CD14-positive monocyte (primary cell): ENCODE data around the gene DNAJB4. TPM values are rescaled to one million over a fixed set of nuclear protein-coding genes. Genes with fewer than 3 reads are reported as not detected.

Source experiments
- DNase-seq, 3 donors: peaks; one replicate each; pipeline ENCODE4 v3.0.0-alpha.2; 2011 to 2022
- H2AFZ ChIP-seq: 2 replicates; pipeline ENCODE4 v1.6.0; 2012; ENCODE audit warnings: mild to moderate bottlenecking, low read depth, low read length, inconsistent platforms; ENCODE audit not compliant: insufficient read depth, poor library complexity, severe bottlenecking
- H3K27ac ChIP-seq, 2 donors: 1 replicate in 1 of 2; 2 replicates in 1 of 2; pipeline ENCODE4 v1.5.1; 2012 to 2013; ENCODE audit warnings: low read length in 2 of 2, control low read depth in 1 of 2, inconsistent platforms in 1 of 2, low read depth in 1 of 2, mild to moderate bottlenecking in 1 of 2
- H3K27me3 ChIP-seq, 2 donors: one replicate each; pipeline versions ENCODE4 v1.6.0 to v1.6.1; 2011 to 2013; ENCODE audit warnings: low read length in 2 of 2; ENCODE audit not compliant: control insufficient read depth in 2 of 2, insufficient read depth in 2 of 2
- H3K36me3 ChIP-seq, 2 donors: replicated peaks in 1 of 2; 1 replicate in 1 of 2; 2 replicates in 1 of 2; pipeline versions ENCODE4 v1.5.1 to v1.6.1; 2012 to 2013; ENCODE audit warnings: low read length in 2 of 2, control low read depth in 1 of 2, inconsistent platforms in 1 of 2, mild to moderate bottlenecking in 1 of 2; ENCODE audit not compliant: insufficient read depth in 2 of 2, control insufficient read depth in 1 of 2
- H3K4me1 ChIP-seq, 2 donors: 1 replicate in 1 of 2; 2 replicates in 1 of 2; pipeline versions ENCODE4 v1.5.1 to v1.6.1; 2012 to 2013; ENCODE audit warnings: low read length in 2 of 2, control low read depth in 1 of 2, inconsistent platforms in 1 of 2, mild to moderate bottlenecking in 1 of 2, moderate library complexity in 1 of 2; ENCODE audit not compliant: insufficient read depth in 2 of 2, control insufficient read depth in 1 of 2
- H3K4me2 ChIP-seq: replicated peaks from 2 replicates; pipeline ENCODE3; 2012; ENCODE audit warnings: low read length, moderate library complexity, mild to moderate bottlenecking; ENCODE audit not compliant: poor library complexity, severe bottlenecking; ENCODE audit errors: extremely low read depth
- H3K4me3 ChIP-seq, 3 experiments: fragments of 200-600 bp in 1 of 3; sonication (generic) in 1 of 3; replicated peaks in 1 of 3; 1 replicate in 2 of 3; 2 replicates in 1 of 3; pipeline ENCODE4 v1.5.1; 2011 to 2013; ENCODE audit warnings: low read length in 3 of 3, mild to moderate bottlenecking in 3 of 3, control low read depth in 2 of 3, low read depth in 2 of 3, inconsistent platforms in 1 of 3, moderate library complexity in 1 of 3
- H3K79me2 ChIP-seq: 2 replicates; pipeline ENCODE4 v1.6.0; 2012; ENCODE audit warnings: mild to moderate bottlenecking, control low read depth, inconsistent platforms, low read length, moderate library complexity; ENCODE audit not compliant: insufficient read depth
- H3K9ac ChIP-seq: 2 replicates; pipeline ENCODE4 v1.6.0; 2017; ENCODE audit warnings: low read length, mild to moderate bottlenecking; ENCODE audit not compliant: insufficient read depth, poor library complexity, severe bottlenecking
- H3K9me3 ChIP-seq, 2 donors: replicated peaks in 1 of 2; 1 replicate in 1 of 2; 2 replicates in 1 of 2; pipeline versions ENCODE4 v1.5.1 to v1.6.1; 2012 to 2013; ENCODE audit warnings: low read length in 2 of 2, control low read depth in 1 of 2; ENCODE audit not compliant: control insufficient read depth in 1 of 2, insufficient read depth in 1 of 2
- H4K20me1 ChIP-seq: 2 replicates; pipeline ENCODE4 v1.6.0; 2012; ENCODE audit warnings: mild to moderate bottlenecking, low read length, control low read depth, moderate library complexity; ENCODE audit not compliant: insufficient read depth
- H3K27ac Mint-ChIP-seq, 7 donors: one replicate each; pipeline ENCODE4 v1.8.0; 2020; ENCODE audit warnings: mild to moderate bottlenecking in 7 of 7, mixed read lengths in 7 of 7, moderate library complexity in 6 of 7, inconsistent platforms in 2 of 7
- H3K27me3 Mint-ChIP-seq, 3 donors: one replicate each; pipeline ENCODE4 v1.8.0; 2021 to 2022; ENCODE audit warnings: low read depth in 3 of 3, mild to moderate bottlenecking in 3 of 3, mixed read lengths in 3 of 3, moderate library complexity in 3 of 3, inconsistent platforms in 1 of 3
- H3K36me3 Mint-ChIP-seq, 2 donors: one replicate each; pipeline ENCODE4 v1.8.0; 2020; ENCODE audit warnings: mixed read lengths in 2 of 2, inconsistent platforms in 1 of 2, mild to moderate bottlenecking in 1 of 2
- H3K4me1 Mint-ChIP-seq: one replicate; pipeline ENCODE4 v1.8.0; 2020; ENCODE audit warnings: mild to moderate bottlenecking, mixed read lengths
- H3K4me3 Mint-ChIP-seq, 2 donors: one replicate each; pipeline ENCODE4 v1.8.0; 2020; ENCODE audit warnings: mild to moderate bottlenecking in 2 of 2, mixed read lengths in 2 of 2, moderate library complexity in 1 of 2
- H3K9me3 Mint-ChIP-seq, 7 donors: one replicate each; pipeline ENCODE4 v1.8.0; 2020 to 2022; ENCODE audit warnings: mixed read lengths in 7 of 7, mild to moderate bottlenecking in 6 of 7, moderate library complexity in 6 of 7, inconsistent platforms in 2 of 7
- WGBS: methylation state at CpG from one replicate; pipeline ENCODE4 v1.1.5; 2013; ENCODE audit warnings: missing lambda C conversion rate; ENCODE audit not compliant: insufficient coverage; 5-methylcytosine and 5-hydroxymethylcytosine counted together
- intact Hi-C, 2 donors: fragments of 100-400 bp; cut with micrococcal nuclease; formaldehyde crosslinking; loops; one replicate each; pipeline versions ENCODE4 v1.15.0 to v1.15.1; 2023
- polyA plus RNA-seq, 3 donors: library from polyadenylated mRNA; depleted of rRNA in 1 of 3; unstranded in 2 of 3; stranded (reverse) in 1 of 3; fragments of 300-500 nt in 2 of 3; fragments of >200 nt in 1 of 3; fragmentation: Illumina TruSeq in 2 of 3; gene quantifications; 1 replicate in 2 of 3; 2 replicates in 1 of 3; pipeline ENCODE4 v1.2.3, GENCODE V29; 2012 to 2021
- TF ChIP-seq, protein P1 (sequence below): fragments of 200-600 bp; IDR thresholded peaks from one replicate; pipeline ENCODE4 v1.8.0; 2022; ENCODE audit warnings: antibody characterized with exemption, mild to moderate bottlenecking

DNAJB4 gene
- polyA plus RNA-seq, 3 donors = 2.8 to 4.0 (median 3.6) TPM

DNA sequence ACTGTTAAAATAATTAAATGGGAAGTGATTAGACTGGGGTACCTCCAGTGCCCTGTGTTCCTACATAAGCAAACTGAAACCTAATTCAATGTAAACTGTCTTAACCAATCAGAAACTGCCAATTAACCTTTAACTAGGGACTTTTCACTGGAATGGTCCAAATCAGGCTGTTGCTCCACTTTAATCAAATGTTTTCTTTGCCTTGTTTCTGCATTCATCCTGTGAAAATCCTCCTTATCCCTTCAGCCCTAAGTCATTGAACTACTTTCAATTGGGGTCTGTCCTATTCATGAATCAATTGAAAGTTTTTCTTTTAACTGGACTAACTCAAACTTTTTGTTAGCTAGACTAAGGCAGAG, 20.8 kb upstream of the DNAJB4 start:
- H3K27me3 Mint-ChIP-seq = no peaks in the 10 kb centered on the region
- H3K4me1 ChIP-seq = peaks cover 0 to 10% of the 10 kb centered on the region in 2 donors
- H3K9me3 ChIP-seq = no peaks in the 10 kb centered on the region
- TF ChIP-seq, protein P1, sequence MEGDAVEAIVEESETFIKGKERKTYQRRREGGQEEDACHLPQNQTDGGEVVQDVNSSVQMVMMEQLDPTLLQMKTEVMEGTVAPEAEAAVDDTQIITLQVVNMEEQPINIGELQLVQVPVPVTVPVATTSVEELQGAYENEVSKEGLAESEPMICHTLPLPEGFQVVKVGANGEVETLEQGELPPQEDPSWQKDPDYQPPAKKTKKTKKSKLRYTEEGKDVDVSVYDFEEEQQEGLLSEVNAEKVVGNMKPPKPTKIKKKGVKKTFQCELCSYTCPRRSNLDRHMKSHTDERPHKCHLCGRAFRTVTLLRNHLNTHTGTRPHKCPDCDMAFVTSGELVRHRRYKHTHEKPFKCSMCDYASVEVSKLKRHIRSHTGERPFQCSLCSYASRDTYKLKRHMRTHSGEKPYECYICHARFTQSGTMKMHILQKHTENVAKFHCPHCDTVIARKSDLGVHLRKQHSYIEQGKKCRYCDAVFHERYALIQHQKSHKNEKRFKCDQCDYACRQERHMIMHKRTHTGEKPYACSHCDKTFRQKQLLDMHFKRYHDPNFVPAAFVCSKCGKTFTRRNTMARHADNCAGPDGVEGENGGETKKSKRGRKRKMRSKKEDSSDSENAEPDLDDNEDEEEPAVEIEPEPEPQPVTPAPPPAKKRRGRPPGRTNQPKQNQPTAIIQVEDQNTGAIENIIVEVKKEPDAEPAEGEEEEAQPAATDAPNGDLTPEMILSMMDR = no peak
- no peaks in the 10 kb centered on the region for H4K20me1 ChIP-seq
- H3K79me2 ChIP-seq = peaks cover 39% of the 10 kb centered on the region
- peak overlapping the region in 1 of 7 donors; percentile 4 for H3K27ac Mint-ChIP-seq
- no peak for DNase-seq
- H2AFZ ChIP-seq = no peak overlapping the region
- no peaks in the 10 kb centered on the region for H3K9me3 Mint-ChIP-seq
- intact Hi-C loops = no loop called here
- no peak overlapping the region for H3K27ac ChIP-seq
- H3K36me3 ChIP-seq = peaks cover 0 to 11% of the 10 kb centered on the region in 2 donors
- peaks cover 19% of the 10 kb centered on the region for H3K4me1 Mint-ChIP-seq
- H3K4me2 ChIP-seq = no peak overlapping the region
- H3K36me3 Mint-ChIP-seq = peaks cover 8 to 16% of the 10 kb centered on the region in 2 donors
- H3K9ac ChIP-seq = no peak overlapping the region
- H3K27me3 ChIP-seq = no peaks in the 10 kb centered on the region
- no peak overlapping the region for H3K4me3 ChIP-seq
- H3K4me3 Mint-ChIP-seq = no peak overlapping the region

DNA sequence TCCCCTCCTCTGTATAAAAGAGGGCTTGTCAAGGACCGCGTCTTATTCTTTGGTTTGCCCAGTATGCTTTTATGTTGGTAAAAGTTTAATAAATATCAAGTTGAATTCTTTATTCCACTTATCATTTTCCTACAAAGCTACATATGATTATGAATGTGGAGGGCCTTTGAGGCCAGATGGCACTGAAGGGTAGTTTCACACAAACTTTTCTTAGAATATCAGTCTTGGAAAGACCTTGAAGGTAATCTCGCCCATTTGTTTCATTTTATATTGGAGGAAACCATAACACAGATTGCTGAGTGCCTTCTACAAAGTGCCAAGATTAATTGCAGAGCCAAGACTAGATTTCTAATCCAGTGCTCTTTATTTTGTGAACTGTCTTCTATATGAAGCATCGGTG, 20.1 kb upstream of the DNAJB4 start:
- Mint-ChIP-seq H3K27ac (no peak overlapping the region), H3K9me3 (no peaks in the 10 kb centered on the region), H3K36me3 (peaks cover 8 to 16% of the 10 kb centered on the region in 2 donors), H3K4me3 (no peak overlapping the region), H3K27me3 (no peaks in the 10 kb centered on the region), H3K4me1 (peaks cover 19% of the 10 kb centered on the region)
- peaks cover 0 to 11% of the 10 kb centered on the region in 2 donors for H3K36me3 ChIP-seq
- H3K4me1 ChIP-seq = peaks cover 0 to 10% of the 10 kb centered on the region in 2 donors
- H3K9me3 ChIP-seq = no peaks in the 10 kb centered on the region
- no peak overlapping the region for H3K4me3 ChIP-seq
- 100% methylated on average over 1 of the region's 4 CpGs for WGBS
- TF ChIP-seq, protein P1 = no peak
- H2AFZ ChIP-seq = no peak overlapping the region
- DNase-seq = no peak
- peaks cover 43% of the 10 kb centered on the region for H3K79me2 ChIP-seq
- no peaks in the 10 kb centered on the region for H3K27me3 ChIP-seq
- H3K4me2 ChIP-seq = no peak overlapping the region
- H4K20me1 ChIP-seq = no peaks in the 10 kb centered on the region
- H3K27ac ChIP-seq = no peak overlapping the region
- intact Hi-C loops = no loop called here
- H3K9ac ChIP-seq = no peak overlapping the region
